GM19239 (cell line): Measurements from ENCODE around the gene TMEM273.

Experiments
- DNase-seq: peaks from one replicate; pipeline ENCODE4 v3.0.0; 2011; ENCODE audit warnings: low spot score; ENCODE audit not compliant: insufficient read length
- FAIRE-seq: peaks from 2 replicates; lab custom pipeline; 2011; peaks lifted over from hg19 to GRCh38; lab: Jason Lieb, UNC

Gene TMEM273

GRCh38 chr10:49187950-49188761, at the start of gene TMEM273:
Gene TMEM273 (minus strand): TSS chr10:49188391. CDS start chr10:49188336, 55 bp downstream.
- DNase-seq (no peak), FAIRE-seq (peak; percentile 100)

- DNase-seq, result no peak
- no peak for FAIRE-seq
These were observed 49.8 kb upstream of the TMEM273 start for GRCh38 chr10:49237985-49238384.

- FAIRE-seq (no peak), DNase-seq (no peak)
These were observed 47.2 kb upstream of the TMEM273 start for GRCh38 chr10:49235392-49235791.

GRCh38 chr10:49231086-49231820, 43.1 kb upstream of the TMEM273 start:
- FAIRE-seq, result no peak
- no peak for DNase-seq

- FAIRE-seq, result no peak
- DNase-seq, result no peak
These were observed 41.8 kb upstream of the TMEM273 start for GRCh38 chr10:49230004-49230403.

GRCh38 chr10:49228677-49229076, 40.5 kb upstream of the TMEM273 start:
- no peak for DNase-seq
- FAIRE-seq, result no peak

GRCh38 chr10:49227406-49227805, 39.2 kb upstream of the TMEM273 start:
- FAIRE-seq, result no peak
- no peak for DNase-seq

- DNase-seq (no peak), FAIRE-seq (no peak)
These were observed 38.4 kb upstream of the TMEM273 start for GRCh38 chr10:49226594-49226993.

- no peak for DNase-seq
- no peak for FAIRE-seq
These were observed 37.2 kb upstream of the TMEM273 start for GRCh38 chr10:49225218-49225876.

- FAIRE-seq, result no peak
- DNase-seq, result no peak
These were observed 35.0 kb upstream of the TMEM273 start for GRCh38 chr10:49223205-49223604.

GRCh38 chr10:49222170-49222569, 34.0 kb upstream of the TMEM273 start:
- DNase-seq (no peak), FAIRE-seq (no peak)

GRCh38 chr10:49220679-49221078, 32.5 kb upstream of the TMEM273 start:
- FAIRE-seq, result no peak

GRCh38 chr10:49220031-49220430, 31.8 kb upstream of the TMEM273 start:
- DNase-seq, result no peak
- FAIRE-seq, result no peak

More at GRCh38 chr10:49220679-49221078, 32.5 kb upstream of the TMEM273 start:
- no peak for DNase-seq

GRCh38 chr10:49219248-49219647, 31.1 kb upstream of the TMEM273 start:
- FAIRE-seq, result no peak
- no peak for DNase-seq

- FAIRE-seq, result no peak
- DNase-seq, result no peak
These were observed 30.3 kb upstream of the TMEM273 start for GRCh38 chr10:49218480-49218879.

GRCh38 chr10:49217645-49218044, 29.5 kb upstream of the TMEM273 start:
- DNase-seq (no peak), FAIRE-seq (no peak)

- DNase-seq (no peak), FAIRE-seq (no peak)
These were observed 25.0 kb upstream of the TMEM273 start for GRCh38 chr10:49213211-49213610.

- no peak for DNase-seq
- FAIRE-seq, result no peak
These were observed 24.6 kb upstream of the TMEM273 start for GRCh38 chr10:49212783-49213182.

- FAIRE-seq (no peak), DNase-seq (no peak)
These were observed 23.9 kb upstream of the TMEM273 start for GRCh38 chr10:49212076-49212475.

- FAIRE-seq, result no peak
These were observed 20.8 kb upstream of the TMEM273 start for GRCh38 chr10:49208996-49209395.

GRCh38 chr10:49207936-49208487, 19.8 kb upstream of the TMEM273 start:
- FAIRE-seq (no peak), DNase-seq (no peak)

More at GRCh38 chr10:49208996-49209395, 20.8 kb upstream of the TMEM273 start:
- DNase-seq, result no peak
